HUES6 (cell line): Measurements from ENCODE around the gene POFUT2.

Experiments
- H3K27ac ChIP-seq: 2 replicates; pipeline ENCODE4 v1.7.0; 2013; ENCODE audit warnings: low read depth, mild to moderate bottlenecking, low read length, inconsistent platforms
- H3K27me3 ChIP-seq: 2 replicates; pipeline ENCODE4 v1.6.1; 2013; ENCODE audit warnings: low read length; ENCODE audit not compliant: control insufficient read depth, insufficient read depth
- H3K36me3 ChIP-seq: 2 replicates; pipeline ENCODE4 v1.6.1; 2013; ENCODE audit warnings: low read length; ENCODE audit not compliant: control insufficient read depth, insufficient read depth
- H3K4me1 ChIP-seq: 2 replicates; pipeline ENCODE4 v1.6.1; 2013; ENCODE audit warnings: low read length; ENCODE audit not compliant: control insufficient read depth, insufficient read depth
- H3K4me3 ChIP-seq: 2 replicates; pipeline ENCODE4 v1.5.1; 2013; ENCODE audit warnings: low read depth, low read length
- H3K9ac ChIP-seq: one replicate; pipeline ENCODE4 v1.6.1; 2013; ENCODE audit warnings: mild to moderate bottlenecking, low read length
- H3K9me3 ChIP-seq: 2 replicates; pipeline ENCODE4 v1.6.1; 2013; ENCODE audit warnings: low read depth, low read length; ENCODE audit not compliant: control insufficient read depth, insufficient read depth

POFUT2 gene

DNA sequence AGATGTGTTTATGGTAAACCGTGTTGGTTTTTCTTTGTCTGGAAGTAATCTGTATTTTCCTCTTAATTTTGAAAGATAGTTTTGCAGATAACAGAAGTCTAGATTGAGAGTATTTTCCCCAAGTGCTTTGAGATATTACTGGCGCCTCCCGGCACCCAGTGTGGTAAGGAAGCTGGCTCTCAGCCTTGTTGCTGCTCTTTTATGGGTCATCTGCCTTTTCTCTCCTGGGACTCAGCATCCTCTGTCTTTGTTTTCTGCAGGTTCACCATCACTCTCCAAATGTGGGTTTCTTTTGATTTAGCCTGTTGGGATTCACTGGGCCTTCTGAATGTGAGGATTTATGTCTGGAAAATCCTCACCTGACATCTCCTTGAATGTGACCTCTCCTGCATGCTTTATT lies 37.4 kb downstream of the POFUT2 start:
- Histone ChIP-seq H3K27ac (no peak overlapping the region), H3K9ac (no peak overlapping the region), H3K4me3 (no peak overlapping the region)

GRCh38 chr21:45249626-45250025 lies 38.1 kb downstream of the POFUT2 start:
- Histone ChIP-seq H3K4me1 (peaks cover 18% of the 10 kb centered on the region), H3K9ac (no peak overlapping the region), H3K27me3 (peaks cover 4% of the 10 kb centered on the region), H3K36me3 (no peaks in the 10 kb centered on the region), H3K9me3 (peaks cover 2% of the 10 kb centered on the region; the same call in 1 of the 2 replicates), H3K4me3 (no peak overlapping the region), H3K27ac (no peak overlapping the region)

More for the DNA sequence above, 37.4 kb downstream of the POFUT2 start:
- no peaks in the 10 kb centered on the region for H3K9me3 ChIP-seq
- peaks cover 18% of the 10 kb centered on the region for H3K4me1 ChIP-seq
- peaks cover 4% of the 10 kb centered on the region for H3K27me3 ChIP-seq
- H3K36me3 ChIP-seq, result no peaks in the 10 kb centered on the region

DNA sequence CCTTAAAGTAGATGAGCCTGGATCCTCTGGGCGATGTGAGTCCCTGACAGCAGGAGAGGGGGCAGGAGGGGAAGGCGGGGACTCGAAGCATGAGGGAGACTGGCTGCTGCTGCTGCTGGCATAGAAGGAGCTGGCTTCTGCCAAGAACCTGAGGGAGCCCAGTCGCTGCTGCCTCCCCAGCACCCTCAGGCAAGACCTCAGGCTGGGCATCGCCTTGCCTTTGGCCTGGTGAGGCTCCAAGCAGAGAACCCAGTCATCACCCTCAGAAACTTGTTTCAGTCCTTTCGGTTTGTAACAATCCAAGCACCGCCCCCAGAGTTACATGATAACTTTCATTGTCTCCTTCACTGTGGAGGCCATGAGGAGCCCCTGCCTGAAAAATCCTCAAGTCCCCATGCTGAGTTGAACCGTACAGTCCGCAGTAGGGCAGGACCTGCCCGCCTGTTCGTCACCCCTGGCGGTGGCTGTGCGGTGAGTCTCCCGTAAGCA lies 38.8 kb downstream of the POFUT2 start:
- H3K27ac ChIP-seq, result no peak overlapping the region
- no peak overlapping the region for H3K4me3 ChIP-seq
- H3K36me3 ChIP-seq, result no peaks in the 10 kb centered on the region
- peaks cover 5% of the 10 kb centered on the region for H3K9me3 ChIP-seq
- peaks cover 18% of the 10 kb centered on the region for H3K4me1 ChIP-seq
- H3K27me3 ChIP-seq, result peaks cover 4% of the 10 kb centered on the region
- H3K9ac ChIP-seq, result no peak overlapping the region

- H3K36me3 ChIP-seq, result no peaks in the 10 kb centered on the region
- peaks cover 4% of the 10 kb centered on the region for H3K27me3 ChIP-seq
- H3K4me3 ChIP-seq, result no peak overlapping the region
- no peak overlapping the region for H3K9ac ChIP-seq
- peaks cover 18% of the 10 kb centered on the region for H3K4me1 ChIP-seq
- H3K9me3 ChIP-seq, result peaks cover 9% of the 10 kb centered on the region
- no peak overlapping the region for H3K27ac ChIP-seq
Measured at GRCh38 chr21:45248301-45248892, 39.3 kb downstream of the POFUT2 start.

GRCh38 chr21:45246386-45247320 lies 41.0 kb downstream of the POFUT2 start:
- Histone ChIP-seq H3K27ac (no peak overlapping the region), H3K9me3 (peaks cover 15% of the 10 kb centered on the region), H3K27me3 (peaks cover 4% of the 10 kb centered on the region)

GRCh38 chr21:45244799-45245340 lies 42.8 kb downstream of the POFUT2 start:
- Histone ChIP-seq H3K27me3 (peaks cover 4% of the 10 kb centered on the region), H3K27ac (no peak overlapping the region), H3K4me3 (no peak overlapping the region), H3K4me1 (peaks cover 13% of the 10 kb centered on the region), H3K9ac (no peak overlapping the region), H3K9me3 (peaks cover 15% of the 10 kb centered on the region), H3K36me3 (no peaks in the 10 kb centered on the region)

More at GRCh38 chr21:45246386-45247320, 41.0 kb downstream of the POFUT2 start:
- H3K4me1 ChIP-seq, result peaks cover 13% of the 10 kb centered on the region
- no peak overlapping the region for H3K4me3 ChIP-seq
- H3K9ac ChIP-seq, result no peak overlapping the region
- H3K36me3 ChIP-seq, result no peaks in the 10 kb centered on the region

DNA sequence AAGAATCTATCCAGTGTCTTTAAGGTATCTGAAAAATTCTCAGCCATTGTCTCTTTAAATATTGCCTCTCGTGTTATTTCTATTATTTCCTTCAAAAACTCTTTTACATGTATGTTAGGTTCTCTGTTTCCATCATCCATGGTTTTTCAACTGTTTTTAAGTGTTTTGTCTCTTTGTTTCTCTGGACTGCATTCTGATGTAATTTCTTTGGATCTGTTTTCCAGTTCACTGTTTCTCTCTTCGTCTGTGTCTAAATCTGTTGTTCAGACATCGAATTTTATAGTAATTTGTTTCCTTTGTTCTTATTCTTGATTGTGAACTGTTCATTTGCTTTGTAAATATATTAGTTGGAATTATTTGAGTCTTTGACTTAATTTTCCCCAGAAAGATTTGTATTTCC lies 44.1 kb downstream of the POFUT2 start:
- Histone ChIP-seq H3K27me3 (peaks cover 4% of the 10 kb centered on the region), H3K4me3 (no peak overlapping the region), H3K9ac (no peak overlapping the region), H3K4me1 (peaks cover 6% of the 10 kb centered on the region), H3K36me3 (no peaks in the 10 kb centered on the region), H3K27ac (no peak overlapping the region), H3K9me3 (peaks cover 15% of the 10 kb centered on the region)

- H3K4me3 ChIP-seq, result no peak overlapping the region
- no peak overlapping the region for H3K9ac ChIP-seq
- H3K4me1 ChIP-seq, result no peaks in the 10 kb centered on the region
- H3K27me3 ChIP-seq, result no peaks in the 10 kb centered on the region
- H3K27ac ChIP-seq, result no peak overlapping the region
- H3K9me3 ChIP-seq, result peaks cover 20% of the 10 kb centered on the region
- H3K36me3 ChIP-seq, result no peaks in the 10 kb centered on the region
Measured at GRCh38 chr21:45241357-45241756, 46.3 kb downstream of the POFUT2 start.

DNA sequence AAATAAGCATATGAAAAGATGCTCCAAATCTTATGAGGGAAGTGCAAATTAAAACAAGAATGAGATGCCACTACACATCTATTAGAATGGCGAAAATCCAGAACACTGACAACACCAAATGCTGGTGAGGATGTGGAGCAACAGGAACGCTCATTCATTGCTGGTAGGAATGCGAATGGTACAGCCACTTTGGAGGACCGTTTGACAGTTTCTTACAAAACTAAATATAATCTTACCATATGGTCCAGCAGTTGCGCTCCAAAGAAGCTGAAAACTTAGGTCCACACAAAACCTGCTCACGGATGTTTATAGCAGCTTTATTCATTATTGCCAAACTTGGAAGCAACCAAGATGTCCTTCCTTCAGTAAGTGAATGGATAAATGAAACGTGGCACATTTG lies 50.3 kb downstream of the POFUT2 start:
- no peak overlapping the region for H3K4me3 ChIP-seq
- peaks cover 7% of the 10 kb centered on the region for H3K9me3 ChIP-seq
- H3K9ac ChIP-seq, result no peak overlapping the region
- no peaks in the 10 kb centered on the region for H3K27me3 ChIP-seq
- H3K27ac ChIP-seq, result no peak overlapping the region
- no peaks in the 10 kb centered on the region for H3K36me3 ChIP-seq
- no peaks in the 10 kb centered on the region for H3K4me1 ChIP-seq

DNA sequence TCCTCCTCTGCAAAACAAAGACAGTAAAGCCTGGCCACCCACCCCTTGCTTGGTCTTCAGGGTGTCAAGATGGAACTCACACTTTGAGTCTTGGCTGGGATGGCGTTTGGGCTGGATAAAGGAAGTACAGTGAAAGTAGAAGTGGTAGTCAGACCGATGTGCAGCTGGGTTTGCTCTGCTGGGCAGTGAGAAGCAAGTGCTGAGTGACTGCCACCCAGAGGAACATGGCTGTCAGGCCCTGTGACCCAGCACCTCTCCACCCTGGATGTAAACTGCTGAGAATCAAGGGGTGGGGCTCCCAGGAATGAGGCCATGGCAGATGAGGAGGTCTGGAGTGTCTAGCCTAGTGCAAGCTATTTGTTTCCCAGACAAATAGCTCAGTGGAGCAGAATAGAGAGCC lies 51.2 kb downstream of the POFUT2 start:
- no peak overlapping the region for H3K9ac ChIP-seq
- peaks cover 5% of the 10 kb centered on the region for H3K9me3 ChIP-seq
- H3K27ac ChIP-seq, result no peak overlapping the region
- H3K4me1 ChIP-seq, result no peaks in the 10 kb centered on the region
- H3K27me3 ChIP-seq, result no peaks in the 10 kb centered on the region
- no peak overlapping the region for H3K4me3 ChIP-seq
- H3K36me3 ChIP-seq, result no peaks in the 10 kb centered on the region

- H3K4me3 ChIP-seq, result no peak overlapping the region
- H3K9me3 ChIP-seq, result peaks cover 5% of the 10 kb centered on the region
- H3K4me1 ChIP-seq, result no peaks in the 10 kb centered on the region
- no peaks in the 10 kb centered on the region for H3K27me3 ChIP-seq
- no peak overlapping the region for H3K27ac ChIP-seq
- H3K9ac ChIP-seq, result no peak overlapping the region
- no peaks in the 10 kb centered on the region for H3K36me3 ChIP-seq
Measured at GRCh38 chr21:45235488-45235887, 52.2 kb downstream of the POFUT2 start.
